GM23338 (cell line): Measurements from ENCODE around the gene PHOSPHO1. TPM values are rescaled to one million over a fixed set of nuclear protein-coding genes. Genes with fewer than 3 reads are reported as not detected.
A peak's percentile ranks its signal among the peaks of the same experiment; 100 is the strongest.

Experiments used
- ATAC-seq: fragments of 200-7000 bp; cut with Tn5 transposase; 3 replicates; pipeline ENCODE4 v1.9.1; 2020
- DNase-seq: peaks from one replicate; pipeline ENCODE4 v3.0.0-alpha.2; 2015; ENCODE audit warnings: low spot score
- H2AFZ ChIP-seq: fragments of 200-600 bp; sonication (generic); 2 replicates; pipeline ENCODE4 v1.8.0; 2016; ENCODE audit warnings: antibody characterized with exemption, mild to moderate bottlenecking, moderate library complexity
- H3F3A ChIP-seq: fragments of 200-600 bp; sonication (generic); replicated peaks from 2 replicates; pipeline ENCODE4 v1.8.0; 2017; ENCODE audit warnings: antibody characterized with exemption, mixed run types, low read depth
- H3K27ac ChIP-seq: fragments of 200-600 bp; sonication (generic); 2 replicates; pipeline ENCODE4 v1.6.1; 2016; ENCODE audit warnings: low read depth
- H3K27me3 ChIP-seq: fragments of 200-600 bp; sonication (generic); 2 replicates; pipeline ENCODE4 v1.8.0; 2016; ENCODE audit warnings: mild to moderate bottlenecking, mixed run types, moderate library complexity; ENCODE audit not compliant: insufficient read depth
- H3K36me3 ChIP-seq: fragments of 200-600 bp; sonication (generic); 2 replicates; pipeline ENCODE4 v1.8.0; 2016; ENCODE audit warnings: mild to moderate bottlenecking; ENCODE audit not compliant: insufficient read depth
- H3K4me1 ChIP-seq: fragments of 200-600 bp; sonication (generic); 2 replicates; pipeline ENCODE4 v1.8.0; 2016; ENCODE audit warnings: mild to moderate bottlenecking, moderate library complexity; ENCODE audit not compliant: insufficient read depth
- H3K4me2 ChIP-seq: fragments of 200-600 bp; sonication (generic); 2 replicates; pipeline ENCODE4 v1.7.1; 2017; ENCODE audit warnings: mixed run types
- H3K4me3 ChIP-seq: fragments of 200-600 bp; sonication (generic); 2 replicates; pipeline ENCODE4 v1.6.1; 2016; ENCODE audit warnings: mixed run types
- H3K79me2 ChIP-seq: fragments of 200-600 bp; sonication (generic); replicated peaks from 2 replicates; pipeline ENCODE4 v1.8.0; 2017; ENCODE audit warnings: mild to moderate bottlenecking; ENCODE audit not compliant: insufficient read depth
- H3K9me2 ChIP-seq: fragments of 200-600 bp; sonication (generic); 2 replicates; pipeline ENCODE4 v1.8.0; 2017; ENCODE audit not compliant: insufficient read depth
- H4K20me1 ChIP-seq: fragments of 200-600 bp; sonication (generic); replicated peaks from 2 replicates; pipeline ENCODE4 v1.8.0; 2017; ENCODE audit warnings: mild to moderate bottlenecking; ENCODE audit not compliant: insufficient read depth
- H3K27ac Mint-ChIP-seq: 2 replicates; pipeline ENCODE4 v1.8.0; 2020; ENCODE audit warnings: inconsistent platforms, mild to moderate bottlenecking, moderate library complexity, mixed read lengths
- H3K27me3 Mint-ChIP-seq: 3 replicates; pipeline ENCODE4 v1.8.0; 2022; ENCODE audit warnings: low read depth, mild to moderate bottlenecking, moderate library complexity, mixed read lengths, inconsistent platforms; ENCODE audit not compliant: insufficient read depth, poor library complexity
- H3K36me3 Mint-ChIP-seq: 3 replicates; pipeline ENCODE4 v1.8.0; 2021; ENCODE audit warnings: low read depth, mild to moderate bottlenecking, inconsistent platforms, moderate library complexity, mixed read lengths
- H3K4me1 Mint-ChIP-seq: 3 replicates; pipeline ENCODE4 v1.8.0; 2020; ENCODE audit warnings: mild to moderate bottlenecking, inconsistent platforms, mixed read lengths
- H3K4me3 Mint-ChIP-seq: 3 replicates; pipeline ENCODE4 v1.8.0; 2021; ENCODE audit warnings: moderate library complexity, mild to moderate bottlenecking, inconsistent platforms, mixed read lengths
- H3K9me3 Mint-ChIP-seq: 3 replicates; pipeline ENCODE4 v1.8.0; 2020; ENCODE audit warnings: moderate library complexity, mild to moderate bottlenecking, inconsistent platforms, mixed read lengths
- CREB1 ChIP-seq: fragments of 250-450 bp; sonication (Bioruptor Pico); IDR thresholded peaks from 2 replicates; pipeline ENCODE4 v1.5.0; 2020; ENCODE audit warnings: low read depth, mild to moderate bottlenecking, moderate library complexity
- EZH2phosphoT487 ChIP-seq: fragments of 200-600 bp; sonication (generic); IDR thresholded peaks from one replicate; pipeline ENCODE4 v1.8.1; 2018; ENCODE audit warnings: antibody characterized with exemption; ENCODE audit not compliant: unreplicated experiment
- JUNB ChIP-seq: IDR thresholded peaks from one replicate; pipeline ENCODE4 v1.6.1; 2016; ENCODE audit warnings: antibody characterized with exemption; ENCODE audit not compliant: unreplicated experiment
- NANOG ChIP-seq: IDR thresholded peaks from 2 replicates; pipeline ENCODE4 v1.6.1; 2016; ENCODE audit warnings: antibody characterized with exemption, borderline replicate concordance
- POLR2AphosphoS5 ChIP-seq: IDR thresholded peaks from 2 replicates; pipeline ENCODE4 v1.6.1; 2016; ENCODE audit warnings: antibody characterized with exemption, low read depth
- STAT1 ChIP-seq: IDR thresholded peaks from one replicate; pipeline ENCODE4 v1.6.1; 2016; ENCODE audit warnings: antibody characterized with exemption; ENCODE audit not compliant: unreplicated experiment
- ZNF114 ChIP-seq: fragments of 250-450 bp; sonication (Bioruptor Pico); IDR thresholded peaks from 2 replicates; pipeline ENCODE4 v1.5.0; 2020; ENCODE audit warnings: mild to moderate bottlenecking, moderate library complexity
- ZNF331 ChIP-seq: fragments of 250-450 bp; sonication (Bioruptor Pico); IDR thresholded peaks from 2 replicates; pipeline ENCODE4 v1.5.0; 2020; ENCODE audit warnings: low read depth, mild to moderate bottlenecking, moderate library complexity
- polyA plus RNA-seq: library from polyadenylated mRNA; unstranded; fragments of >200 nt; fragmentation: Nextera tagmentation; extraction: Ambion mirVana; gene quantifications from 2 replicates; pipeline ENCODE4 v1.2.1, GENCODE V29; 2016
- total RNA-seq: library from RNA; depleted of rRNA; stranded (reverse); fragments of >200 nt; shearing (Covaris generic); gene quantifications from 2 replicates; pipeline ENCODE4 v1.2.3, GENCODE V29; 2014
- TF ChIP-seq, protein P1 (sequence below): IDR thresholded peaks from 2 replicates; pipeline ENCODE4 v1.6.1; 2016; ENCODE audit warnings: antibody characterized with exemption
- TF ChIP-seq, protein P2 (sequence below), 2 experiments: fragments of 200-600 bp in 1 of 2; sonication (generic) in 1 of 2; conservative IDR thresholded peaks; 2 replicates each; pipeline versions ENCODE4 v1.5.1 to v1.6.1; 2016 to 2017; ENCODE audit warnings: antibody characterized with exemption in 2 of 2, low read depth in 2 of 2, mild to moderate bottlenecking in 2 of 2, moderate library complexity in 1 of 2
- TF ChIP-seq, protein P3 (sequence below): IDR thresholded peaks from one replicate; pipeline ENCODE4 v1.6.1; 2018; ENCODE audit warnings: antibody characterized with exemption; ENCODE audit not compliant: unreplicated experiment

PHOSPHO1 gene
- total and polyA plus RNA-seq, 2 experiments from 2014 or later = 0.71 to 2.2 TPM

DNA sequence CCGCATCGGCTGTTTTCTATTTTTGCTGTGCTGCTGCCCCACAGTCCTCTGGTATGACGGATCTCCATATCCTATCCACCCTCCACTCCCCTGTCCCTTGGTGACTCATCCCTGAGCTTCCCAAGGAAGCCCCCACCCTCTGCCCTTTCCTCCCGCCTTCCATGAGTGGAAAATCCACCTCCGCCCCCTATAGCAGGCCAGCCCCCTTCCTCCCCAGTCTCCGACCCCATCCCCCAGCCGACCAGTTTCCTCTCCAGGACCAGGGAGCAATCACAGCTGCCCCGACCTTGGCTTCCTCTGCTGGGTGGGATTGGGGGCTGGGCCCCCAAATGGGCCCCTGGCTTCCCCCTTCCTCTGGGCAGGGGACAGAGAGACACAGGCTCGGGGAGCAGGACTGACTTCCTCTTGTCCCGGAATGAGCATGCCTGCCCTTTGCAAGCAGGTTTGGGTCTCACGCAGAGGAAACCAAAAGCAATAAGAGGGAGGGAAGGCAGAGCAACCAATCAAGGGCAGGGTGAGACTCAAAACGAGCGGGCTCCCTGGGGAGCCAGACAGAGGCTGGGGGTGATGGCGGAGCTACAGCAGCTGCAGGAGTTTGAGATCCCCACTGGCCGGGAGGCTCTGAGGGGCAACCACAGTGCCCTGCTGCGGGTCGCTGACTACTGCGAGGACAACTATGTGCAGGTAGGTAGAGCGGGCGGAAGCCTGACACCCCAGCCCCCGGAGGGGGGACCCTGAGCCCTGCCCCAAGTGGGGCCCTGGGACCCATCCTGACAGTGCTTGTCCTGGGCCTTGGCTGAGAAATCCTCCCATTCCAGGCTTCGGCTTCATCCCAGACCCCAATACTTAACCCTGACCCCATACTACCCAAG is 20.2 kb downstream of the PHOSPHO1 start, which contains the start of the genes ABI3 and GNGT2:
Gene ABI3 (plus strand): TSS at position 550 of the 872 bp plus-strand sequence. CDS start 18 bp downstream, at position 568.
Gene GNGT2 (minus strand): TSS at position 417 of the 872 bp plus-strand sequence. CDS start 3,152 bp downstream, outside the sequence.
- H3K27ac Mint-ChIP-seq = peak within 1 kb of the TSS; percentile 62
- no peaks in the 10 kb centered on the region; the same call in 1 of the 2 replicates for H3K9me2 ChIP-seq
- peak within 1 kb of the TSS; percentile 81 for H3K4me2 ChIP-seq
- H3K9me3 Mint-ChIP-seq = no peaks in the 10 kb centered on the region
- H3K27me3 Mint-ChIP-seq = peaks cover 29% of the 10 kb centered on the region
- no peak within 1 kb of the TSS for H3K27ac ChIP-seq
- no peaks in the 10 kb centered on the region for H4K20me1 ChIP-seq
- H3K4me1 Mint-ChIP-seq = peaks cover 38% of the 10 kb centered on the region
- no peaks in the 10 kb centered on the region for H3K27me3 ChIP-seq
- peak within 1 kb of the TSS; percentile 31 for H3K4me3 Mint-ChIP-seq
- peaks cover 31% of the 10 kb centered on the region for H3K4me1 ChIP-seq
- H3K36me3 ChIP-seq = no peaks in the 10 kb centered on the region
- H3K36me3 Mint-ChIP-seq = no peaks in the 10 kb centered on the region; the same call in 2 of the 3 replicates
- ATAC-seq (peak; percentile 82), DNase-seq (peak; percentile 59)
- no peaks in the 10 kb centered on the region for H3F3A ChIP-seq
- H3K4me3 ChIP-seq = peak within 1 kb of the TSS; percentile 41
- H3K79me2 ChIP-seq = no peaks in the 10 kb centered on the region
- TF ChIP-seq, protein P1, sequence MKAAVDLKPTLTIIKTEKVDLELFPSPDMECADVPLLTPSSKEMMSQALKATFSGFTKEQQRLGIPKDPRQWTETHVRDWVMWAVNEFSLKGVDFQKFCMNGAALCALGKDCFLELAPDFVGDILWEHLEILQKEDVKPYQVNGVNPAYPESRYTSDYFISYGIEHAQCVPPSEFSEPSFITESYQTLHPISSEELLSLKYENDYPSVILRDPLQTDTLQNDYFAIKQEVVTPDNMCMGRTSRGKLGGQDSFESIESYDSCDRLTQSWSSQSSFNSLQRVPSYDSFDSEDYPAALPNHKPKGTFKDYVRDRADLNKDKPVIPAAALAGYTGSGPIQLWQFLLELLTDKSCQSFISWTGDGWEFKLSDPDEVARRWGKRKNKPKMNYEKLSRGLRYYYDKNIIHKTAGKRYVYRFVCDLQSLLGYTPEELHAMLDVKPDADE = no peak
- no peak for TF ChIP-seq ZNF114
- no peak for TF ChIP-seq CREB1 (CRISPR knock-in tag)
- no peak for TF ChIP-seq JUNB
- TF ChIP-seq EZH2phosphoT487 = no peak
- TF ChIP-seq POLR2AphosphoS5 = peak; percentile 53
- TF ChIP-seq, protein P2, sequence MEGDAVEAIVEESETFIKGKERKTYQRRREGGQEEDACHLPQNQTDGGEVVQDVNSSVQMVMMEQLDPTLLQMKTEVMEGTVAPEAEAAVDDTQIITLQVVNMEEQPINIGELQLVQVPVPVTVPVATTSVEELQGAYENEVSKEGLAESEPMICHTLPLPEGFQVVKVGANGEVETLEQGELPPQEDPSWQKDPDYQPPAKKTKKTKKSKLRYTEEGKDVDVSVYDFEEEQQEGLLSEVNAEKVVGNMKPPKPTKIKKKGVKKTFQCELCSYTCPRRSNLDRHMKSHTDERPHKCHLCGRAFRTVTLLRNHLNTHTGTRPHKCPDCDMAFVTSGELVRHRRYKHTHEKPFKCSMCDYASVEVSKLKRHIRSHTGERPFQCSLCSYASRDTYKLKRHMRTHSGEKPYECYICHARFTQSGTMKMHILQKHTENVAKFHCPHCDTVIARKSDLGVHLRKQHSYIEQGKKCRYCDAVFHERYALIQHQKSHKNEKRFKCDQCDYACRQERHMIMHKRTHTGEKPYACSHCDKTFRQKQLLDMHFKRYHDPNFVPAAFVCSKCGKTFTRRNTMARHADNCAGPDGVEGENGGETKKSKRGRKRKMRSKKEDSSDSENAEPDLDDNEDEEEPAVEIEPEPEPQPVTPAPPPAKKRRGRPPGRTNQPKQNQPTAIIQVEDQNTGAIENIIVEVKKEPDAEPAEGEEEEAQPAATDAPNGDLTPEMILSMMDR (conservative IDR thresholded peaks at IDR 0.05; ENCODE audit: low read depth in 2 of 2) = no peak
- H2AFZ ChIP-seq = peak within 1 kb of the TSS; percentile 96

DNA sequence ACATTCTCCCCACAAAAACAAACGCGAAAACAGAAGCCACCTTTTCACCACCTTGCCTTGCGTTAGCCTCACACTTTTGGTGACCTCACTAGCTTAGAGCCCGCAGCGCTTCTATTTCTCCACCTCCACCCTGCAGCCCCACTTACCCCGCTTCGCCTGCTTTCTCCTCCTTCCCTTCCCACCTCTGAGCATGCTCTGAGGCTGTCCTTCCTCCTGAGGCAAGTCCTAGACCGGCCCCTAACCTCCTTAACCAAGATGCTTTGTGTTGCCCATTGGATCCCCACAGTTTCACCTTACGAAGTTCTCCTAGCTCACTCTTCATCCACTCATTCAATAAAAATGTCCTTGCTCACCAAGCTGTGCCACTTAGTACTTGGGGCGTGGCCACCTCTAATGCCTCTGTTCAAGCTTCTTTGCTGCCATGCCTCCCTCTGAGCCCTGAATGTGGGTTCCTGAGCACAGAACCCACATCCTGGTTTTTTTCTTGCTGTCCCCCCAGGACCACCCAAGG is 21.5 kb downstream of the PHOSPHO1 start:
- Histone ChIP-seq H3F3A (no peaks in the 10 kb centered on the region), H4K20me1 (no peaks in the 10 kb centered on the region), H3K36me3 (no peaks in the 10 kb centered on the region), H3K27ac (no peak overlapping the region), H2AFZ (peak overlapping the region; percentile 81; the same call in 1 of the 2 replicates), H3K79me2 (no peaks in the 10 kb centered on the region), H3K27me3 (no peaks in the 10 kb centered on the region), H3K4me3 (no peak overlapping the region), H3K4me1 (peaks cover 31% of the 10 kb centered on the region), H3K9me2 (no peaks in the 10 kb centered on the region; the same call in 1 of the 2 replicates), H3K4me2 (no peak overlapping the region; the same call in 1 of the 2 replicates)
- DNase-seq (no peak), ATAC-seq (no peak)
- peaks cover 36% of the 10 kb centered on the region for H3K4me1 Mint-ChIP-seq
- H3K27me3 Mint-ChIP-seq = peaks cover 28% of the 10 kb centered on the region
- H3K27ac Mint-ChIP-seq = no peak overlapping the region
- H3K4me3 Mint-ChIP-seq = no peak overlapping the region
- no peaks in the 10 kb centered on the region for H3K9me3 Mint-ChIP-seq
- H3K36me3 Mint-ChIP-seq = no peaks in the 10 kb centered on the region
- TF ChIP-seq, protein P2 (conservative IDR thresholded peaks at IDR 0.05; ENCODE audit: low read depth in 2 of 2) = no peak
- no peak for TF ChIP-seq EZH2phosphoT487
- TF ChIP-seq JUNB = no peak
- TF ChIP-seq, protein P1 = no peak
- TF ChIP-seq CREB1 (CRISPR knock-in tag) = no peak
- no peak for TF ChIP-seq STAT1
- TF ChIP-seq NANOG = no peak
- TF ChIP-seq ZNF331 (CRISPR knock-in tag) = no peak
- no peak for TF ChIP-seq ZNF114
- TF ChIP-seq, protein P3, sequence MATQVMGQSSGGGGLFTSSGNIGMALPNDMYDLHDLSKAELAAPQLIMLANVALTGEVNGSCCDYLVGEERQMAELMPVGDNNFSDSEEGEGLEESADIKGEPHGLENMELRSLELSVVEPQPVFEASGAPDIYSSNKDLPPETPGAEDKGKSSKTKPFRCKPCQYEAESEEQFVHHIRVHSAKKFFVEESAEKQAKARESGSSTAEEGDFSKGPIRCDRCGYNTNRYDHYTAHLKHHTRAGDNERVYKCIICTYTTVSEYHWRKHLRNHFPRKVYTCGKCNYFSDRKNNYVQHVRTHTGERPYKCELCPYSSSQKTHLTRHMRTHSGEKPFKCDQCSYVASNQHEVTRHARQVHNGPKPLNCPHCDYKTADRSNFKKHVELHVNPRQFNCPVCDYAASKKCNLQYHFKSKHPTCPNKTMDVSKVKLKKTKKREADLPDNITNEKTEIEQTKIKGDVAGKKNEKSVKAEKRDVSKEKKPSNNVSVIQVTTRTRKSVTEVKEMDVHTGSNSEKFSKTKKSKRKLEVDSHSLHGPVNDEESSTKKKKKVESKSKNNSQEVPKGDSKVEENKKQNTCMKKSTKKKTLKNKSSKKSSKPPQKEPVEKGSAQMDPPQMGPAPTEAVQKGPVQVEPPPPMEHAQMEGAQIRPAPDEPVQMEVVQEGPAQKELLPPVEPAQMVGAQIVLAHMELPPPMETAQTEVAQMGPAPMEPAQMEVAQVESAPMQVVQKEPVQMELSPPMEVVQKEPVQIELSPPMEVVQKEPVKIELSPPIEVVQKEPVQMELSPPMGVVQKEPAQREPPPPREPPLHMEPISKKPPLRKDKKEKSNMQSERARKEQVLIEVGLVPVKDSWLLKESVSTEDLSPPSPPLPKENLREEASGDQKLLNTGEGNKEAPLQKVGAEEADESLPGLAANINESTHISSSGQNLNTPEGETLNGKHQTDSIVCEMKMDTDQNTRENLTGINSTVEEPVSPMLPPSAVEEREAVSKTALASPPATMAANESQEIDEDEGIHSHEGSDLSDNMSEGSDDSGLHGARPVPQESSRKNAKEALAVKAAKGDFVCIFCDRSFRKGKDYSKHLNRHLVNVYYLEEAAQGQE = no peak
